Measurements from ENCODE around the gene MACO1.
"Not testable (repeated sequence)": the region's sequence is repeated elsewhere in the genome, so short reads cannot be mapped to it uniquely, and the experiment has no call there.

DNA sequence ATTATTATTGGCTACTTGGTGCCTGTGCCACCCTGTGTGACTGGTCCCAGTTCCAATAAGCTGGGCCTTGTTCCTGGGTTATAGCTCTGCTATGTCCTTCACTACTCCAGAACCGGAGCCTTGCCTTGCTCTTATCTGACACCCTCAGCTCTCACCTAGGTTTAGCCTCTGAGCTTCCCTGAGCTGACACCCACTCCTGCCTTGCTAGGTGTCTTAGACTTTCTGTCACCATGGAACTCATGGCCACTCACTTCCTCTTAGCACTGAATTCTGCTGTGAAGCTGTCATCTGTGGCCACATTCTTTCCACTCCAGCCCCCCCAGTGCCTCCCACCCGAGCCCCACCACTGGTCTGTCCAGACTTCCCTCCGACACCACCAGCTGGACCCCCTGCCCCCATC lies 41.0 kb upstream of the MACO1 start:
- not testable (repeated sequence) for TF ChIP-seq POLR2AphosphoS5 (IDR thresholded peaks at IDR 0.05; ENCODE audit: low read depth, low read length); POLR2A (IDR thresholded peaks at IDR 0.05; ENCODE audit: low read depth, low read length); TAF1 (IDR thresholded peaks at IDR 0.05; ENCODE audit: borderline replicate concordance, low read depth, low read length)

Data from GM12892 (cell line).